Adrenal gland (tissue), 12 donors: ENCODE results near the gene MMUT. TPM values are rescaled to one million over a fixed set of nuclear protein-coding genes. Genes with fewer than 3 reads are reported as not detected.

Experiments used
- DNase-seq, 7 donors: peaks; one replicate each; pipeline ENCODE4 v3.0.0-alpha.2; 2019 to 2020
- H3K27ac ChIP-seq, 5 donors: fragments of 200-600 bp; sonication (generic) in 4 of 5; 1 replicate in 3 of 5; 2 replicates in 2 of 5; pipeline versions ENCODE4 v1.5.1 to v1.8.0; 2016 to 2020; ENCODE audit warnings: mild to moderate bottlenecking in 1 of 5
- H3K27me3 ChIP-seq: fragments of 200-600 bp; 2 replicates; pipeline ENCODE4 v1.8.0; 2021
- H3K36me3 ChIP-seq, 2 donors: fragments of 200-600 bp; replicated peaks in 1 of 2; 1 replicate in 1 of 2; 2 replicates in 1 of 2; pipeline versions ENCODE4 v1.5.1 to v1.8.0; 2018 to 2022
- H3K4me1 ChIP-seq, 2 donors: fragments of 200-600 bp; replicated peaks in 1 of 2; 1 replicate in 1 of 2; 2 replicates in 1 of 2; pipeline versions ENCODE4 v1.5.1 to v1.8.0; 2018 to 2021
- H3K4me3 ChIP-seq, 4 donors: fragments of 200-600 bp; sonication (generic) in 3 of 4; one replicate each; pipeline ENCODE4 v1.5.1; 2016 to 2018
- H3K9me3 ChIP-seq, 3 donors: fragments of 200-600 bp; sonication (generic) in 1 of 3; replicated peaks in 1 of 3; 1 replicate in 2 of 3; 2 replicates in 1 of 3; pipeline versions ENCODE4 v1.5.1 to v1.8.0; 2016 to 2021
- CTCF ChIP-seq, 6 experiments: fragments of 450-650 bp in 4 of 6; fragments of 200-600 bp in 2 of 6; sonication (generic) in 1 of 6; IDR thresholded peaks; 1 replicate in 5 of 6; 2 replicates in 1 of 6; pipeline versions ENCODE4 v1.5.1 to v1.8.0; 2016 to 2021; ENCODE audit warnings: antibody characterized with exemption in 6 of 6, mild to moderate bottlenecking in 2 of 6, moderate library complexity in 1 of 6
- POLR2A ChIP-seq, 2 donors: fragments of 450-650 bp; IDR thresholded peaks; one replicate each; pipeline ENCODE4 v1.6.1; 2017; ENCODE audit warnings: antibody characterized with exemption in 2 of 2, mild to moderate bottlenecking in 2 of 2, moderate library complexity in 1 of 2
- WGBS, 4 donors: extraction: QIAGEN DNeasy Blood & Tissue Kit in 2 of 4; methylation state at CpG; one replicate each; pipeline versions ENCODE4 v1.1.5 to v1.1.7; 2013 to 2017; 5-methylcytosine and 5-hydroxymethylcytosine counted together
- intact Hi-C, 2 donors: fragments of 100-400 bp; cut with DNase I; formaldehyde crosslinking; loops; one replicate each; pipeline versions ENCODE4 v1.14.1 to v1.15.0; 2022 to 2023
- polyA plus RNA-seq, 3 donors: library from polyadenylated mRNA; stranded (reverse); fragments of 200-250 nt in 2 of 3; fragments of 350-450 nt in 1 of 3; fragmentation: Illumina TruSeq in 1 of 3; extraction: RNeasy Lipid Tissue Mini Kit (QIAGEN cat#74804) in 1 of 3; gene quantifications; one replicate each; pipeline ENCODE4 v1.2.3, GENCODE V29; 2013 to 2014
- total RNA-seq, 9 donors: library from RNA; depleted of rRNA in 4 of 9; stranded (reverse); fragments of >200 nt in 4 of 9; fragments of 120-200 nt in 1 of 9; fragmentation: NEBNext Ultra II Directional in 1 of 9; extraction: Animal tissue kit (Norgen Biotek cat#: 25700) in 1 of 9; gene quantifications; one replicate each; pipeline versions ENCODE4 v1.1.0 to v1.2.4, GENCODE V29; 2013 to 2023
- donor health status: healthy with polysubstance abuse.
- donor health status: Bipolar disorder and iron deficiency.
- donor health status: DM: yes; HTN: yes; CAD: no.
- donor health status: DM: no; HTN: no; CAD: no.
- donor health status: DM: no; HTN: no; CAD: no.
- donor health status: DM: yes; HTN: yes; CAD: no.

The MMUT gene
- total and polyA plus RNA-seq, 12 donors, result 7.6 to 56.8 (median 26.0) TPM

- no peak for TF ChIP-seq CTCF (IDR thresholded peaks at IDR 0.05)
- no peak for TF ChIP-seq POLR2A (IDR thresholded peaks at IDR 0.05)
- no peaks in the 10 kb centered on the region for H3K27me3 ChIP-seq
- H3K36me3 ChIP-seq, result no peaks in the 10 kb centered on the region
- DNase-seq, result no peak
- intact Hi-C loops, result no loop called here
- no peak overlapping the region for H3K27ac ChIP-seq
- peaks cover 16 to 30% of the 10 kb centered on the region in 2 donors for H3K4me1 ChIP-seq
- H3K4me3 ChIP-seq, result no peak overlapping the region
- 91 to 99% (median 96%) methylated on average over 2 of the region's 2 CpGs for WGBS, 4 donors
- no peaks in the 10 kb centered on the region for H3K9me3 ChIP-seq
These were observed 1.6 kb upstream of the MMUT start for GRCh38 chr6:49464691-49465090.

- Histone ChIP-seq H3K36me3 (no peaks in the 10 kb centered on the region), H3K27ac (peak overlapping the region in 2 of 5 donors; percentile 68 to 88), H3K27me3 (no peaks in the 10 kb centered on the region), H3K4me1 (peaks cover 16 to 30% of the 10 kb centered on the region in 2 donors), H3K9me3 (no peaks in the 10 kb centered on the region), H3K4me3 (peak overlapping the region in 3 of 4 donors; percentile 26 to 79 (median 76))
- 0 to 4% (median 1%) methylated on average over 4 of the region's 4 CpGs for WGBS, 4 donors
- intact Hi-C loops, result no loop called here
- DNase-seq, result no peak
- TF ChIP-seq POLR2A (IDR thresholded peaks at IDR 0.05), result no peak
- no peak for TF ChIP-seq CTCF (IDR thresholded peaks at IDR 0.05)
These were observed 537 bp upstream of the MMUT start for GRCh38 chr6:49463612-49463967.

GRCh38 chr6:49462599-49462926 lies 490 bp downstream of the MMUT start:
- Histone ChIP-seq H3K36me3 (no peaks in the 10 kb centered on the region), H3K4me3 (peak overlapping the region; percentile 26 to 79 (median 64)), H3K4me1 (peaks cover 16 to 30% of the 10 kb centered on the region in 2 donors), H3K27ac (peak overlapping the region in 4 of 5 donors; percentile 51 to 88 (median 73)), H3K9me3 (no peaks in the 10 kb centered on the region), H3K27me3 (no peaks in the 10 kb centered on the region)
- DNase-seq, result peak in 1 of 7 donors; percentile 4
- 1 to 3% (median 2%) methylated on average over 7 of the region's 7 CpGs for WGBS, 4 donors
- TF ChIP-seq POLR2A (IDR thresholded peaks at IDR 0.05) (no peak), CTCF (IDR thresholded peaks at IDR 0.05) (no peak)
- intact Hi-C loops, result no loop called here

GRCh38 chr6:49462071-49462470 lies 982 bp downstream of the MMUT start:
- DNase-seq, result no peak
- intact Hi-C loops, result no loop called here
- Histone ChIP-seq H3K4me1 (peaks cover 16 to 30% of the 10 kb centered on the region in 2 donors), H3K4me3 (peak overlapping the region in 2 of 4 donors; percentile 76 to 79), H3K27me3 (no peaks in the 10 kb centered on the region), H3K36me3 (no peaks in the 10 kb centered on the region), H3K27ac (no peak overlapping the region), H3K9me3 (no peaks in the 10 kb centered on the region)
- no peak for TF ChIP-seq CTCF (IDR thresholded peaks at IDR 0.05)
- 43 to 46% (median 45%) methylated on average over 3 of the region's 3 CpGs for WGBS, 4 donors
